HG03196 (cell line): ENCODE results near the gene TACC2.
"Not testable (repeated sequence)": the region's sequence is repeated elsewhere in the genome, so short reads cannot be mapped to it uniquely, and the experiment has no call there.

Experiments used
- ATAC-seq: cut with Tn5 transposase; IDR thresholded peaks from one replicate; pipeline ENCODE4 v1.9.1; 2021; ENCODE audit not compliant: unreplicated experiment

Gene TACC2

DNA sequence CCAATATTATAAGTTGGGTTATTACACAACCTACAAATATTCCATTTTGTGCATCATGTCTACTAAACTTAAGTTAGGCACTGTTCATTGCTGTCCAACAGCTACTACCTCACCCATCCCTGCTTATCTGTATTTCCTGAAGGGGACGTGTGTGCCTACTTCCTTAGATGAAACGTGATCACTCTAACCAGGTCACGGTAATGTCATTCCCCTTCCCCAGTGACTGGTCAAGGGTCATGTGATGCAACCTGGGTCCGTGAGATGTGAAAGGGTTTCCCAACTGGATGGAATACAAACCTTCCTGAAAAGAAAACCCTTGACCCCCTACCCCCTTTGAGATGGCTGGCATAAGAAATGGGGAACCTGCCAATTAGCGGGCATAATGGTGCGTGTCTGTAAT lies 12.4 kb upstream of the TACC2 start:
- no peak for ATAC-seq

DNA sequence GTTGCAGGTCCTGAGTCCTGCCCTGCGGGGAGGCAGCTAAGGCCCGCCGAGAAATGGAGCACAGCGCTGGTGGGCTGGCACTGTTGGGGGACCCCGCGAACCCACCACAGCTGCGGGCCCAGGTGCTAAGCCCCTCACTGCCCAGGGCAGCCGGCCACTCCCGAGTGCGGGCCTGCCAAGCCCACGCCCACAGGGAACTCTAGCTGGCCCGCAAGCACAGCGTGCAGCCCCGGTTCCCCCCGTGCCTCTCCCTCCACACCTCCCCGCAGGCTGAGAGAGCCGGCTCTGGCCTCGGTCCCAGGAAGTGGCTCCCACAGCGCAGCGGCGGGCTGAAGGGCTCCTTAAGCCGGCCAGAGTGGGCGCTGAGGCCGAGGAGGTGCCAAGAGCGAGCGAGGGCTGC lies 10.5 kb upstream of the TACC2 start:
- ATAC-seq: no peak

DNA sequence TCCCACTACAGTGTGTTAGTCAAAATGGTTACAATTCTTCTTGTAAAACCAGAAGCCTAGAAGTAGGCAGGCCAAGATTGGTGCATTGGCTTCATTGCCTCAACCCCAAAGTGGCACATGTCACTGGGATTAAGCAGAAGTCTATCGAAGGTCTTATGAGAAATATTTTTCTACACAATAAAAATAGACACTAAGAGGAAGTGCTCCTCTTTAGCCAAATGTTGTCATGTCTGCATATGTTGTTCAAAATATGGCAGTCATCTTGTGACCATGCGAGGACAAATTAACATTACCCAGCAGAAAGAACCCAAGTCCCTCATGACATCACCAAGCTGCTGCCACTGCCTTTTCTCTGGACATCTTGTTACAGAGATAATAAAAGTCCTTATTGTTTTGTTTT lies 7.6 kb upstream of the TACC2 start:
- no peak for ATAC-seq

DNA sequence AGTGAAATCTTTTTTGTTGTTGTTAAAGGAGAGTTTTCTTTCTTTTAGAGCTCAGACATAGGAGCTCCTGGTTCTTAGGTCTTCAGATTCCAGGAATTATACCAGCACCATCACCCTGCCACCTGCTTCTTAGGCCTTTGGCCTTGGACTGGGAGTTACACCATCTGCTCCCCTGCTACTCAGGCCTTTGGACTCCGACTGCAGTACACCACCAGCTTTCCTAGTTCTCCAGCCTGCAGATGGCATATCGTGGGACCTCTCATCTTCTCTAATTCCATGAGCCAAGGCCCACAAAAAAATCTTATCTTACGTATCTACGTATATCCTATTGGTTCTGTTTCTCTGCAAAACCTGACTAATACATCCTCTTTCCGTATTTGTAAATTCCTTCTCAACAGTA lies 5.1 kb upstream of the TACC2 start:
- no peak for ATAC-seq

DNA sequence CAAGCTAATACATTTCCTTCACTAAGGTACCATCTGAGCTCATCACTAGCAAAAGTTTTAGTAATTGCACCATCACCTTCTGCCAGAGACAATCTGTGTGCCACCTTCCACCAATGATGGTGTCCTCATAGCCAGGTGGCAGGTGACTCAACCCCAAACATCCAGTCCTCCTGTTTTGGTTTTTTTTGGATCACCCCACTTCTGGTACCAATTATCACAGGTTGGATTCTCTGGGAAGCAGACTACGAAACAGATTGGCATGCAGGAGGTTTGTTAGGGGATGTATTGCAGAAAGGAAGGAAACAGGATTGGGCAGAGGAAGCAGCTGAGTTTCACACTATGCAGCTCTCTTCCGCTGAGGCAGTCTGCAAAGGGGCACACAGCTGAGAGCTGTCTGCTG lies 4.5 kb upstream of the TACC2 start:
- no peak for ATAC-seq

DNA sequence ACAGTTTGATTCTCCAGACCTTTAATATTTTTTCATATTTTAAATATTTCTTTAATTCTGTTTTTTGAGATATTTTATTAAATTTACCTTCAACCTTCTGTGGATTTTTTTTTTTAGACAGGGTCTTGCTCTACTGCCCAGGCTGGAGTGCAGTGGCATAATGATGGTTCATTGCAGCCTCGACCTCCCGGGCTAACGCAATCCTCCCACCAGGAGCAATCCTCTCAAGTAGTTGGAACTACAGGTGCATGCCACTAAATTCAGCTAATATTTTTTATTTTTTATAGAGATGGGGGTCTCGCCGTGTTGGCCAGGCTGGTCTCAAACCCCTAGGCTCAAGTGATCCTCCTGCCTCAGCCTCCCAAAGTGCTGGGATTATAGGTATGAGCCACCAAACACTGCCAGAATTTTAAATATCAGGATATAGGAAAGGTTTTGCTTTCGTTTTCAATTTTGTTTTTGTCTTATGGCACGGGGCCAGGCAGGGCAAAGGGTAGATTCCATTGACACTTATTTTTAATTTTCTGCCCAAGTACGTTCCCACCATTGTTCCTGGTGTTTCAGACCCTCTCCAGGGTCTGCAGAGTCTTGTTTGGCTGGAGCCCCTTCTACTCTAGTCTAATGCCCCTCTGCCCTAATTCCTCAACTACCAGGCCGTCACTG lies 1.2 kb downstream of the TACC2 start:
- no peak for ATAC-seq

DNA sequence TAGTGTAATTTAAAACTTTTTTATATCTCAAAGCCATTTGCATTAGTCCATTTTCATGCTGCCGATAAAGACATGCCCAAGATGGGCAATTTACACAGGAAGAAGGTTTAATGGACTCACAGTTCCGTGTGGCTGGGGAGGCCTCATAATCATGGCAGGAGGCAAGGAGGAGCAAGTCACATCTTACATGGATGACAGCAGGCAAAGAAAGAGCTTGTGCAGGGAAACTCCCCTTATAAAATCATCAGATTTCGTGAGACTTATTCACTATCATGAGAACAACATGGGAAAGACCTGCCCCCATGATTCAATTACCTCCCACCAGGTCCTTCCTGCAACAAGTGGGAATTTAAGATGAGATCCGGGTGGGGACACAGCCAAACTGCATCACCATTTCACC lies 2.8 kb downstream of the TACC2 start:
- not testable (repeated sequence) for ATAC-seq

DNA sequence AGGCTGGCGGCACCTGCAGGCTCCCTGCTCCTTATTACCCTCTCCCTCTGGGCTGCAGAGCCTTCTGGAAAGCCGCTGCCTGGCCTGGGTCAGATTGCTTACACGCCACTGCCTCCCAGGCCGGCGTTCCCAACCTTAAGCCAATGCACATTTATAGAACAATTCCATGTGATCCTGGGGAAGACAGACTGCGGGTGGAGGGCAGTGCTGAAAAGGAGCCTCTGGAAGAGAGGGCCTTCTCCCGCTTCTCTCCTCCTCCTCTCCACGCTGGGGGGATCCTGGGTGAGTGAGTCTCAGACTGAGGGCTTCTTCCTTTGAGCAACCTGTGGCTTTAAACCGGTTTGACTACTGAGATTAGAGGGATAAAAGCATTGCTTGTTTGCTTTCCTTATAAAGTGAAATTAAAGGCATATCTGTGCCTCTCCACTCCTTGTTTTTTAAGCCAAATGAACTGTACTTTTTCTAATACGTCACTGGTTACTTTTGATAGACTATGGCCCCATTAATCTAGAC lies 5.5 kb downstream of the TACC2 start:
- no peak for ATAC-seq

DNA sequence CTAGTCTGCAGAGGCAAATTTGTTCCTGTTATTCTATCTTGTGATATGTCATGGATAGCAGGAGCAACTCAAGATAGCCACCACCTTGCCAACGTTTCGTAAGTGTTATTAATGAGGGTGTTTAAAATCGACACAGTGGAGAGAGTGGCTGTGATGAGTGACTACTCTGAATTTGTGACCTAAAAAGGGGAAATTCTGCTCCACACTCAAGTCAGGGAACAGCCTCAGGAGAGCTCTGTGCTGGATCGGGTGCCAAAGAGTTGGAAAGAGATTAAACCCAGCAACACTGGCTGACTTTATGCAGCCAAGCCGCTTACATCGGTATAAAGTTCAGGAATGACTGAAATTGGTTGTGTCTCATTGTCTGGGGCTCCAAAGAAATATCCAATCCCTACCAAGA lies 9.5 kb downstream of the TACC2 start:
- no peak for ATAC-seq

DNA sequence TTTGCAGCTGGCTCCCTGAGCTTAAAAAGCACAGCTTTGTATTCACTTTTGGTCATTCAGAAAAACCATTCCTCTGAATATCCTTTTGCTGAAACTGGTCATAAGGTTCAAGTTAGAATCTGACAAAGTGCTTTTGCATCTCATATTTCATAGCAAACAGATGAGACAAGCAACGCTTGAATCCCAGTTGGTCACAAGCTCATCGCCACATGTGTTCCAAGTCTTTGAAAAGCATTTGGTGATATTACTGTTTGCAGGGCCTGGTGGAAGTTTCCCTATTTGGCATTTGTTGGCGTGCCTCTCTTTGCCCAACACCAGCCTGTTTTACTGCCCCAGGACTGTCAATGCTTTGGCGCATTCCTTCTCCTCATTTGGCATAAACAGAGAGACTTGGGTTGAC lies 10.3 kb downstream of the TACC2 start:
- no peak for ATAC-seq

DNA sequence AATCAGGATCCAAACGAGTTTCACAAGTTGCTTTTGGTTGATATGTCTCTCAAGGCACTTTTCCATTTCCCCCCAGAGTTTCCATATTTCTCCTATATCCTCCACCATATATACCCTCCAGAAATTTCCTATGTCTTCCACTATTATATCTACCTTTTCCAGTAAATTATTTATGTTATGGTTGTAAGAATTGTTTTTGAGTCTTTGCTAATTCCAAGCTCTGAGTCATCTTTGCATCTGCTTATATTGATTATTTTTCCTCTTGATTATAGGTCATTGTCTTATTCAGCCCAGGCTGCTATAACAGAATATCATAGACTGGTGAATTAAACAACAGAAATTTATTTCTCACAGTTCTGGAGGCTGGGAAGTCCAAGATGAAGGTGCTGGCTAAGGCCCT lies 12.7 kb downstream of the TACC2 start:
- ATAC-seq: no peak

DNA sequence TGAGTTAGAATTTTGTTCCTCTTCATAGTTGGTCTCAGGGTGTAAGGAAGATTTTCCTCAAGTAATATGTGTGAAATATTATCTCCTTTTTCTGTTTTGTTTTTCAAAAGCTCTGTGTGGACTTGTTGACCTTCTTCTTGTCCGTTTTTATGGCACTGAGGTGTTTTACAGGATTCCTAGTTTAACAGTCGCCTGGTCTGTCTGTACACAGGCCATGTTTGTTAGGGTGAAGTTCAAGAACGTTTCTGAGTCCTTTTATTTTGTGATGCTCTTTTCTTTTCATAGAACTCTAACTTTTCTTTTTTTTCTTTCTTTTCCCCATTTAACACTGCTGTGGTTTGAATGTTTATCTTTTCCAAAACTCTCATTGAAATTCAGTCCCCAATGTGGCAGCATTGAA lies 18.5 kb downstream of the TACC2 start:
- ATAC-seq: no peak

DNA sequence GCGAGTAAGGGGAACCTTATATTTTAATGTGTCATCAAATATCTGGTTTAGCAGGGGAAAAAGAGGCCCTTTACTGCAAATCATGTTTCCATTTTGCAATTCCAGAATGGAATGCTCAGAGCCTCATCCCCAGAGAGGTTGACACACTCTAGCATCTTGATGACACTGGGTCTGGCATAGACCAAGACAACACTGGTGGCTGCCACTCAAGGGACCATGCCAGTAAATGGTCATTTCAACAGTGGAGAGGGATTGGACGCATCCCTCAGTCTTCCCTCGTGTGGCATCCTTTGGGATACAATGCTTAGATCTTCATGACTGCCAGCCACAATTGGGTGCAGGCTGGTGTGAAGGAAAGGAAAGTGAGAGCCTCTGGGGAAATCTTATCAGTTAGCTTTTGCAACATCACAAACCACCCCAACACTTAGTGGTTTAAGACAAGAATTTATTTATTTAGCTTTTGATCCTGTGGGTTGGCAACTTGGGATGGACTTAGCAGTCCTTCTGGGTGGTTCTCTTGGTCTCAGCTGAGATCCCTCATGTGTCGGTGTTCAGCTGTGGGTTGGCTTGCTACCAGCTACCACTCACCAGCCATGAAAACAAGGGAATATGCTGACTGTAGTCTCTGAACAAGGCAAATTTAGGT lies 21.6 kb downstream of the TACC2 start:
- ATAC-seq: no peak

DNA sequence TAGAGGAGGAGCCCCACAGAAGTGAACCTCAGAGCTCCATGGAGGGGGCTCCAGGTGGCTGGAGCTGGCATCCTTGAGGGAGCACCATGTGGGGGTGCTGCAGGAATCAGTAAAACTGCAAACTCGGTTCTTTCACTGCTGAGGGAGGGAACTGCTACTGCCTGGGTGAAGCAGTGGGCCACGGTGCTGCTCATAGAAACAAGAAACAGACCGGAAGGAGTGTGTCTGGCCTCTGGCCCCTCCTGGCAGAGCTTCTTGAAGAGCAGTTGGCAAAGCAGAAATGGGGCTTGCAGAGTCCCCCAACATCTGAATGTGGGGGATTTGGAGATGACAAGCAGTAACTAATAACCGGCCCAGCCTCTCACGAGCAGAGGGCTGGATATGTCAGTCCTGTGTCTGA lies 23.8 kb downstream of the TACC2 start:
- ATAC-seq: no peak

DNA sequence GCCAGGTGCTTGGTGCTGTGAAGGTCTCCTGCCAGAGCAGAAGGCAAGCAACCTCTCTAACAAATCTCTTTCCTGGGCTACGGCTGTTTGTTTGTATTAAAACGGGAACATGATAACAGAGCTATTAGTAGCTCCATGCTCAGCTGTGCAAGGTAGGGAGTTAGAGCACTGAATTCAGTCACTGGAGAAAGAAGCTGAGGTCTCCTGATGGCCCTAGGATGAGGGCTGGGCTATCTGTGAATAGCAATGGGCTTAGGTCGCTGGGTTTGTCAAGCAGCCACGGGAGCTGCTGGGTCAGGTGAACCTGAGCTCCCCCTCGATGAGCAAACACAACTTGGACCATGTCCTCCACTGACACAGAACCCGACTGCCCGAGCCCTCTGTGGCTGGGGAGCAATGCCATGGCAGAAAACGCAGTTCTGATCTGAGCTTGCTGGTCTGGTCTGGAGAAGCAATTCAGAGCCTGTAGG lies 24.4 kb downstream of the TACC2 start:
- ATAC-seq: no peak

DNA sequence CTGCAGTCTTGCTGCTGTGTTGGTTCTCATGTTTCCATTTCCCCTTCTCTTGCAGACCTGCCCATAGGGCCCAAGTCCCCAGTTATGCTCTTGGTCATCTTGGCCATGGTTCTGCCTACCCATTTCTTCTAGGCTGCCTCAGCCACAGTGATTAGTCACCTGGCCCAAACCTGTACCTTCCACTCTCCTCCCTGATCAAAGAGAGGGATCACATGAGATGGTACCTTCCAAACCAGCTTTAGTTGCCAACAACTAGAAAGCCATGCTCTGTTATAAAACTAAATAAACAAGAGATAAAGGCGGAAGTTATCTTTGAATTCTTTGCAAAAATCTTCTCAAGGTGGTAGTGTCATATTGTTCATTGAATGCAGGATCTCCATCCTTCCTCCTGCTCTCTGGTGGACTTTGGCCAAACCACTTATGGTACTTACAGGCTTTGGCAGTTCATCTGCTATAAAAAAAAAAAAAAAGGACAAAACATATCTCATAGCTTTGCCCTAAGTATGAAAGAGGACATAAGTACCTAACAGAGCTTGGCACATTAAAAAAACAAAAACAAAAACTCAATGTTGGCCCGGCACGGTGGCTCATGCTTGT lies 25.8 kb downstream of the TACC2 start:
- ATAC-seq: no peak

DNA sequence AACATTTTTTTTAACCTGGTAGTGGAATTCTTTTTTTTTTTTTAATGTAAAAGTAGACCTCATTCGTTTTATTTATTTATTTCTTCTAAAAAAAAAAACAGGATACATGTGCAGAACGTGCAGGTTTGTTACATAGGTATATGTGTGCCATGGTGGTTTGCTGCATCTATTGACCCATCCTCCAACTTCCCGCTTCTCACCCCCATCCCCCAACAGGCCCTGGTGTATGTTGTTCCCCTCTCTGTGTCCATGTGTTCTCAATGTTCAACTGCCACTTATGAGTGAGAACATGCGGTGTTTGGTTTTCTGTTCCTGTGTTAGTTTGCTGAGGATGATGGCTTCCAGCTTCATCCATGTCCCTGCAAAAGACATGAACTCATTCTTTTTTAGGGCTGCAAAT lies 29.0 kb downstream of the TACC2 start:
- ATAC-seq: not testable (repeated sequence)

DNA sequence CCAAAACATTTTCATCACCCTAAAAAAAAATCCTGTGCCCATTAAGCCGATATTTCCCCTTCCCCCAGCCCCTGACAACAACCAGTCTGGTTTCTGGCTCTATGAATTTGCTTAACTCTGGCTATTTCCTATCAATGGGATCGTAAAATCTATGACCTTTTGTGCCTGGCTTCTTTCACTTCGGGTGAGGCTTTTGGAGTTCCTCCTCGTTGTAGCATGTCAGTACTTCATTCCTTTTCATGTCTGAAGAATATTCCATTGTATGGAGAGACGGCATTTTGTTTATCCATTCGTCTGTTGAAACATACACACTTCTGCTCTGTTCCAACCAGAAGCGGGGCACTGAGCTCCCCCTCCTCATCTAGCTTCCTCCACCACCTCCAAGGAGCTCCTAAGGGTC lies 29.5 kb downstream of the TACC2 start:
- ATAC-seq: no peak

DNA sequence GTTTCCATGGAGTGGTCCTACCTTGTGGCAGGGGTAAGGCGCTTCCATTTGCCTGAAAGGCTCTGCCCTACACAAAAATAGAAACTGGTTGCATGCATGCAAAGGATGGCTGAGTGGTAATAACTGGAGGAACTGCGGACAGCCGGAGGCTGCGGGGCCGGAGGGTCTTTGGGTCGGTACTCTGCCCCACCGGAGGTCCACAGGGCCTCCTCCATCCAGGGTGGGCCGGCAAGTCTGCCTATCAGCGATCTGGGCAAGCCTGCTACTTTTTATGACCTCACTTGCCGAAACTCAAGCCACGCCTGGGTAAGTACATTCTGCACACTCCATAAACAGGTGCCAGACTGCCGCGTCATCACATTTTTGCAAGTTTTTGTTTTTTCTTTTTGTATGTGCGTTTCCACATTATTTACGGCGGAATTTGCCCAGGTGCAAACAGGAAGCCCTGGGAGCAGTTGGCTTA lies 30.0 kb downstream of the TACC2 start:
- ATAC-seq: no peak

DNA sequence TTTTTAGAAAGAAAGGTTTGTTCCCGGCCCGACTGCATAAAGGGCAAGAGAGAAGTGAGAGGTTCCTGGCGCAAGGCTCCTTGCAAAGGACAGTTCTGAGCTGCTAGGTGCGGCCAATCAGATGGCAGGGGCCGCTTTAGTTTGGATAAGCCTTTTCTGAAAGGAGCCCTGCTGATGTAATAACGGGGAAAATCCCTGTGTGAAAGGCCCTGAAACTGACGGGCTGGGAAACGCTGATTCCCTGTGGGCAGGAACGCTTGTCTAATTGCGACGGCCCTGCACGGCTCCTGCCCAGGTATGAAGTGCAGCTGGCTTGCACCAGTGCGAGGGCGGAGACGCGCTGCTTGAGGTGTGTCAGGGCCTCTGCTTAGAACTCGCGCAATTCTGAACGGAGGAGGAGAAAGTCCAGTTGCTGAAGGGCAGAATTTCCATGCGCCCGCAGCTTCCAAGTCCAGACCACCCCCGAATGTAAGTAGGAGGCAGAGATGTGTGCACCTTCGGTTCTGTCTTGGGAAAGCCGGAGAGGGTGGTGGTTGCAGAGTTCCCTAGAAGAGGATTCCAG lies 30.5 kb downstream of the TACC2 start:
- no peak for ATAC-seq

DNA sequence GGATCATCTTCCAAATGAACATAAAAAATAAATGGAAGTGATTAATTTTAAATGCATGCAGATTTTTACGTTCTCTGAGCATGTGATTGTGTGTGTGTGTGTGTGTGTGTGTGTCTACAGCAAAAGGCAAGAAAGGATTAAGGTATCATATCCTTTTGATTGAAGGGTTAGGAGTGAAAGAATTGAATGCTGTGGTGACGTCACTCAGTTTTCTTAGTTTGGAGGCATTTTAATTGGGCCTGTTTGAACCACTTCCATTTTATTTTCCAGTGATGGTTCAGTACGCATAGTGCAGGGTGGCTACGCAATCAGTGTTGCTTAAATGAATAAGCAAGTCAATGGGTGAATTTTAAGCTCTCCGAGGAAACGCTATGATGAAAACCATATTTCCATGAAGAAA lies 31.3 kb downstream of the TACC2 start:
- no peak for ATAC-seq

DNA sequence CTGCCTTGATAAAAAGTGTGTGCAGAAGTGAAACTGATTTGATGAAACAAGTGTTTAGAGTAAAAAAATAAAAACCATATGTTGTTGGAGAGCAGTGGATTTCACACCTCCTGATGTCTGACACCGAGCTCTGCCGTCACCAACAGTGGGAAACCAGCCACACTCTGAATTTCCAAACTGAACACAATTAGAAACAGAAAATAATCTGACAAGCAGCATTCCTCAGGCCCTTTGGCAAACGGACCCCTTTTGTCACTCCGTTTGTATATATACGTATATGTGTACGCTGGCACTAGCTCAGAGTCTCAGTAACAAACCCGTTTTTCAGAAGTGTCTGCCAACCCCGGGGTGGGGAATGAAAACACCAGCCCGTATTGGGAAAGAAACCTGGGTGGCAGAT lies 32.4 kb downstream of the TACC2 start:
- no peak for ATAC-seq
